Gastroesophageal sphincter (tissue), 2 donors: ENCODE measurements around the gene IPO11.

Experiments
- POLR2A ChIP-seq, 2 donors: fragments of 450-650 bp; IDR thresholded peaks; one replicate each; pipeline ENCODE4 v1.6.1; 2017; ENCODE audit warnings: antibody characterized with exemption in 2 of 2, mild to moderate bottlenecking in 2 of 2, moderate library complexity in 1 of 2
- POLR2AphosphoS5 ChIP-seq: sonication (generic); formaldehyde crosslinking; IDR thresholded peaks from one replicate; pipeline ENCODE4 v1.6.1; 2017; ENCODE audit warnings: antibody characterized with exemption

GRCh38 chr5:62621280-62621679 lies 208.7 kb downstream of the IPO11 start:
- TF ChIP-seq POLR2AphosphoS5 (no peak), POLR2A (IDR thresholded peaks at IDR 0.05) (no peak)
